HG03108 (cell line): ENCODE results near the gene EIF2B1.

Experiments
- ATAC-seq: cut with Tn5 transposase; IDR thresholded peaks from one replicate; pipeline ENCODE4 v1.9.1; 2021; ENCODE audit warnings: moderate library complexity; ENCODE audit not compliant: unreplicated experiment

Gene EIF2B1

DNA sequence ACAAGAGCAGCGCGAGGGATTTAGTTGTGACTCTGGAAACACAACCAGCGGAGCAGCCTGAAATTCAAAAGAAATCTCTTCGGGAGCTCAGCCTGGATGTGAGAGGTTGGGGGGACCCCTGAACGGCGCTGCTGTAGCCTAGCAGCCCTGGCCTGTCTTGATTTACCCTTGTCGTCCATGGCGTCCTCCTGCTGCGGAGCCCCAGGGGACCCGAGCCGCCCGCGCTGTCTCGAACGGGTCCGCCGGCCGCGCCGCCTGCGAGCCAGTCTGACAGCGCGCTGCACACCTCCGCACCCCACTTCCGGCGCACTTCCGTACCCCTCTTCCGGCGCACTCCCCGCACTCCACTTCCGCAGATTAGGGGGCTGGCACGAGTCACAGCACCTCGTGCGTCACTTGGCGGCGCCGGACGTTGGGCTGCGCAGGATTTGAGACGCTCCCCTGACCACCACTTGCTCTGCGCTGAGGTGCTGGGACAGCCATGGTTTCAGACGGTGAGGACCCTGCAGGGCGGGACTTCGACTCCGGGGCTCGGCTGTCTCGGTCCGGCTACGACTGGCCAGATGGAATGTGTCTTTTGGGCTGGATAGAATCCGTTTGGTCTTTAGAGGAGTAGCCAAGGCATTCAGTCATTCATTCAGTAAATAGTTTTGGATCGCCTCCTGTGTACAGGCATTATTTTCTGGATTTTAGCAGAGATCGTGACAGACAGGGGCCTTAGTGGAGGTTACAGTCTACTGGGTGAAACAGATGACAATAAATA, at the start of gene EIF2B1, which contains the start of gene GTF2H3:
Gene EIF2B1 (minus strand): TSS at position 308 of the 763 bp plus-strand sequence. CDS start 129 bp downstream, at position 179.
Gene GTF2H3 (plus strand): TSS at position 451 of the 763 bp plus-strand sequence. CDS start 31 bp downstream, at position 482.
- peak; percentile 97 for ATAC-seq

DNA sequence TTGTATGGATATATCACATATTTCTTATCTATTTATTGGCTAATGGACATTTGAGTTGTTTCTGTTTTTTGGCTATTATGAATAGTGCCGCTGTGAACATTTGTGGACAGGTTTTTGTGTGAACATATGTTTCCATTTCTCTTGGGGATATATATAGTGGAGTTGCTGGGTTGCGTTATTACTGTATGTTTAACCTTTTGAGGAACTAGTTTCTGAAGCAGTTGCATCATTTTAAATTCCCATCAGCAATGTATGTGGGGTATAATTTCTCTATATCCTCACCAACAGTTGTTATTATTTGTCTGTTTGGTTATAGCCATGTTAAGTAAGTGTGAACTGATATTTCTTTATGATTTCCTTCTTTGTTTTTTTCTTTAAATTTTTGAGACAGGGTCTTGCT, 48.1 kb upstream of the EIF2B1 start:
- ATAC-seq, result no peak

DNA sequence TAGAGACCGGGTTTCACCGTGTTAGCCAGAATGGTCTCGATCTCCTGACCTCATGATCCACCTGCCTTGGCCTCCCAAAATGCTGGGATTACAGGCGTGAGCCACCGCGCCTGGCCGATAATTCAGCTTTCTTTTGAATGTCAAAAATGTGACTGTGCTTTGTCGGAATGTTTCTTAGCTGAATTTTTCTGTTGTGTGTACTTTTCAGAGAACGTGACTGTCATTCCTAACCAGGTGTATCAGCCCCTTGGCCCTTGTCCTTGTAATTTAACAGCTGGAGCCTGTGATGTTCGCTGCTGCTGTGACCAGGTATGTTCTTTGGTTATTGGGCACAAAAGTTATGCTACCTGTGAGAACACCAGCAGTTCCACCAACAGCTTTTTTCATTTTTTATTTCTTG, 45.5 kb upstream of the EIF2B1 start:
- no peak for ATAC-seq

DNA sequence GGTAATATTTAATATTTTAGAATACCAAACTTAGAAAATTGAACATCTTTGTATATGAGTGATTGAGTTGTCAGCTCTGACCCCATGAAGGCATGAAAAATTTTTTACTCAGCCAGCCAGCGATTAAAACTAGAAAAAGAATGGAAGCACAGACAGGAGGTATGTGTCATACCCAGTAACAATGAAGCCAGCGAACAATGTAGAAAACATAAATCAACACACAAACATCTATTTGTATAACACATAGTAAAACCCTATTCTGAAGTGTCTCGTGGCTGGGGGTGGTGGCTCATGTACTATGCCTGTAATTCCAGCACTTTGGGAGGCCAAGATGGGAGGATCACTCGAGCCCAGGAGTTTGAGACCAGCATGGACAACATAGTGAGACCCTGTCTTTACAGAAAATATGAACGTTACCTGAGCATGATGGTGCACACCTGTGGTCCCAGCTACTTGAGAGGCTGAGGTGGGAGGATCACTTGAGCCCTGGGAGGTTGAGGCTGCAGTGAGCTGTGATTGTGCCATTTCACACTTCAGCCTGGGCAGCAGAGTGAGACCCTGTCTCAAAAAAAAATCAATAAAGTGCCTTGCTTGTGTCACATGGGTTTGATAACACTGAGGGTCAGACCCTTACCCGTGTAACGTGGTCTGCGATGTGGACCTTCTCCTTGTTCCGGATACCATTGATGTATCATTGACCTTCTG, 43.3 kb upstream of the EIF2B1 start:
- ATAC-seq, result no peak

DNA sequence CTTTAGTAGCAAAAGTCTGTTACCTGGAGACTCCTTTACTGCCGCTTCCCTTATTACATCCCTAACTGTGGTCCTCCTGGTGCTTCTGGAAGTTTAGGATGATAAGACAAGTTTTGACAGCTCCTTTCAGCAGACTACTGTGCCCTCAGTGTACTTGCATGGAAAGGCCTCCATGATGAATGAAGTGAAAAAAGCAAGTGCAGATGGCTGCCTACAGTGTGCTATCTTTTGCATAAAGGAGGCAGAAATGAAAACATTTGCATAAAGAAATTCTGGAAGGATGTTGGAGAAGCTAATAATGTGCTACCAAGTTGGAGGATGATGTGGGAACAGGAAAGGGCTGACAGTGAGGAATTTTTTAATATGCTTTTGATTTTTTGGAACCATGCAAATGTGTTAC, 42.0 kb upstream of the EIF2B1 start:
- ATAC-seq, result no peak

DNA sequence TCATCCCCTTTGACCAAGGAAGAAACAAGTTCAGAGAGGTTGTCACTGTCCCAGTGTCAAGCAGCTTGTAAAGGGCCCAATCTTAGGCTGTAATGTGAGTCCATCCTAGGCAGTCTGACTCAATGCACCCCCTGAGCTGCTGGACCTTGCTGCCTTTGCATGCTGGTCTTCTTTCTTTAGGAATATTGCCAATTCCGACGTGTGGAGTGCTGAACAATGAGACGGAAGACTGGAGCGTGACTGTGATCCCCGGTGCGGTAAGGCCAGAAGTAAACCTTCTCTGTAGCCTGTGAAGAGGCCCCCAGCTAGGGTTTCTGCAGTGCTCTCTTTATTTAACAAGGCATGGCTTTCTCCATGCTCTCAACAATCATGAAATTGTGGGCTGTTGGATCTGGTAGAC, 38.4 kb upstream of the EIF2B1 start:
- ATAC-seq, result no peak

DNA sequence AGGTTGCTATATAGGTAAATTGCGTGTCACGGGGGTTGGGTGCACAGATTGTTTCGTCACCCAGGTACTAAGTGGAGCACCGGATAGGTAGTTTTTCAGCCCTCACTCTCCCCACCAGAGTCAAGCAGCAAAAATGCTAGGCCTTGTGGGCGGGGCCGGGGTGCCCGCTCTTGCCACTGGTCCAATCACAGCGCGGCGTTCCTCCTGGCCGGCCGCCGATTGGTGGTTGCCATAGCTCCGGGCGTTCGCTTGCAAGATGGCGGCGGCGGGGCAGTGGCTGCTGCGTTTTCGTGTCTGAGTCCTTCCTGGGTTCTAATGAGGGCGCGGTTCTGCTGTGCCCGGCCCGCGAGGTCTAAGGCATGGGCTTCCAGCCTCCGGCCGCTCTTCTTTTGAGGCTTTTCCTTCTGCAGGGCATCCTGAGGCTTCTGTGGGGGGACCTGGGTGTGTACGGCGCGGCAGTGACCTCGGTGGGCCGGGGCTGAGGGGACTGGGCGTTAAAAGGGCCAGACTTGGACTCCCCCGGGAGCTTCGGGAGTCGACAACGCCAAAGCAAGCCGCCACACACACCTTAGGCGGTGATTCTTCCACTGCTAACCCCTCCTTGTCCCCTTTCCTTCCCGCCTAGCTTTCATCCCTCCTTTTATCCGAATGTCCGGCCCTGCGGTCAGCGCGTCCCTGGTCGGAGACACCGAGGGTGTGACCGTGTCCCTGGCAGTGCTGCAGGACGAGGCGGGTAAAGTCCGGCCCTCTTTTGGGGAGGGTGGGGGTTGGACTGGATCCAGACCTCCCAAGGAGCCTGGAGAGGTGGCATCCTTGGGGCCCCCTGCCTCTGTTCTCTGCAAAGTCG, 37.6 kb upstream of the EIF2B1 start, which contains the start of gene TCTN2:
Gene TCTN2 (plus strand): TSS at position 232 of the 847 bp plus-strand sequence. CDS start 128 bp downstream, at position 360.
- ATAC-seq, result peak; percentile 97

DNA sequence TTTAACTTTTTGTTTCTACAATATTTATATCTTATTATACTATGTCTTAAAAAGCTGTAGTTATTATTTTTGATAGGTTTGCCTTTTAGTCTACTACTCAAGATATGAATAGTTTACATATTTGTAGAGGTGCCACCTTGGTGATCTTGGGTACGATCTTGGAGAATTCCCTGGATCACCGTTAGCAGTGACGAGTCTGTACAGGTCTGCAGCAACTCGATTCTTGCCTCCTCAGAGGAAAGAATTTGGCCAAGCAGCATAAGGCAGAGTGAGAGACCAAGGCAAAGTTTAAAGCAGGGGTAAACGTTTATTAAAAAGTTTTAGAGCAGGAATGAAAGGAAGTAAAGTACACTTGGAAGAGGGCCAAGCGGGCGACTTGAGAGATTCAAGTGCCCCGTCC, 34.3 kb upstream of the EIF2B1 start:
- no peak for ATAC-seq

DNA sequence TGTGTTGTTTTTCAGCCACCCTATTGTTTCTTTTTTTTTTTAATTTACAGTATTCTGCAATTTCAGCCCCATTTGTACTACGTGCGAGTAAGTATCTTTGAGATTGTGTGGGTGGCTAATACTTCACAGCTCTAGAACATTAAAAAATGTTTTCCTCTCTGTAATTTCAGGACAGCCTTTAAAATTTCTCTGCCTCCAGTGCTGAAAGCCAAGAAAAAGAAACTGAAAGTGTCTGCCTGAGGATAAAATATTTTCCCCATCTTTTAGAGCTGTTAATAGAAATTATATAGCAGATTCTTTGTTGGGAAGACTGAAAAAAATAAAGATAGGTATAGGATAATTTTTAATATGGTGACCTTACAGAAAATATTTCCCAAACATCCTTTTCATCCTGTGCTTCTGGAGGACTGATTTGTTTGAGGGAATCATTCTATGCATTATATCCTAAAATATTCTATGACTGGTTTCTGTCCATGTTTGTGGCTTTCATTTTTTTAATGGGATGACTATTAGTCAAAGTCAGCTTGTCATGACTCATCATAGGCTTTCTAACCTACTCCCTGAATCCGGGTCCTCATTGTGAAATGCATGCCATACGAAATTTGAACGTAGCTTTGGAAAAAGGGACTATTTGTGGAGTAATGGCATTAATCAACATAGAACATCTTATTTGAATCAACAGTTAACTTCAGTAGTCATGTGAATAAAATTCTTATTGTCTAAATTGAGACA, 26.7 kb upstream of the EIF2B1 start:
- ATAC-seq, result no peak

DNA sequence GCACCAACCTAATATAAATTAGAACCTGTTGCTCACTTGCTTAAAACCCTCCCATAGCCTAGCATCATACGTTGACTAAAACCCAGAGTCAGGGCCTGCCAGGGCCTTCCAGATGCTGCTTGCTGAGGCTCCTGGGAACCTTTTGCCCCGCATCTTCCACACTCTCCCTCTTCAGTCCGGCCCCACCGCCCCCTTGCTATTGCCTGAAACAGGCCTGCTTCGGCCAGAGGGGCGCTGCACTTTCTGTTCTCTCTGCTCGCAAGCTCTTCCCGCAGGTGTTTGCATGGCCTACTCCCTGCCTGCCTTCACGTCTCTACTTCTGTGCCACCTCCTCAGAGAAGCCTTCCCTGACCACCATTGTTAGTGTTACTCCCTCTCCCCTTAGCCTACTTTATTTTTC, 23.7 kb upstream of the EIF2B1 start:
- no peak for ATAC-seq

DNA sequence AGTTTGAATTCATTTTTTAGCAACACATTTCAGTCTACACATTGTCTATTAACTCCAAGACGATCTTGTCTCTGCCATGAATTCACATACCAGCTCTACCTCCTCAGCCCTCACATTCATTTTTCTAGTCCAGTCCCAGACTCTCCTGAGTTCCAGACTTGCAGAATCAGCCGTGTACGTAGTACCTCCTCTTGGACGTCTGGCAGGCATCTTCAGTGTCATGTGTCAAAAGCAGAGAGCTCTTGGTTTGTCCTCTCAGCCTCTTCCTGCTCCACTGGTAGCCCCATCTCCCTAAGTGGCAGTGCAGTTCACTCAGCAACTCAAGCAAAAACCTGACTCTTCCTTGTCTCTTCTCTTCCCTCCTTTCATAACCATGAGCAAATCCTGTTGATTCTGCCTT, 22.9 kb upstream of the EIF2B1 start:
- no peak for ATAC-seq

DNA sequence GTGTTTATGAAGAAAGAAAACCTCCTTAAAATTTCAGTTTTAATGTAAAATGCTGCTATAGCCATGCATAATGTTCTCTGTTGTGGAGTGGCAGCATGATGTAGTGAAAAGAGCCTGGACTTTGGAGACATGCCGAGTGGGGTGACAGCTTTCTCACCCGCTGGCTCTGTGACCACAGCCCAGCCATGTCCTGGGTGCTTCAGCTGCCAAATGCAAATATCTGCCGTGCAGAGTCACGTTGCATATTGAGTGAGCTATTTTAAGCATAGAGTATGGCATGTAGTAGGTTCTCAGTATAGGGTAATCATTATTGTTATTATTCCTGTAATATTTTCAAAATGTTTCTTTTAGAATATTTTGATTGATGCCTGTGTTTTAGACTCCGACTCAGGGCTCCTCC, 21.9 kb upstream of the EIF2B1 start:
- ATAC-seq, result peak; percentile 93

DNA sequence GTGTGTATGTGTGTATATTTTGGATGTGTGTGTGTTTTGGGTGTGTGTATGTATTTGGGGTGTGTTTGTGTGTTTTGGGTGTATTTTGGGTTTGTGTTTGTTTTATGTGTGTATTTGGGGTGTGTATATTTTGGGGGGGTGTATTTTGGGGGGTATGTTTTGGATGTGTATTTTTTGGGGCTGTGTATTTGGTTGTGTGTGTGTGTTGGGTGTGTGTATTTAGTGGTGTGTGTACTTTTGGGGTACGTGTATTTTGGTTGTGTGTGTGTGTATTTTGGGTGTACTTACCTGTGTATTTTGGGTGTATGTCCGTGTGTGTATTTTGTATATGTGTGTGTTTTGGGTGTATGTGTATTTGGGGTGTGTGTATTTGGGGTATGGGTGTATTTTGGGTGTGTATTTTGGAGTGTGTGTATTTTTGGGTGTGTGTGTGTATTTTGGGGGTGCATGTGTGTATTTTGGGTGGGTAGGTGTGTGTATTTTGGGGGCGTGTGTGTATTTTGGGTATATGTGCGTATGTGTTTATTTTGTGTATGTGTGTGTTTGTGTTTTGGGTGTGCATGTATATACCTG, 20.7 kb upstream of the EIF2B1 start:
- ATAC-seq, result no peak

DNA sequence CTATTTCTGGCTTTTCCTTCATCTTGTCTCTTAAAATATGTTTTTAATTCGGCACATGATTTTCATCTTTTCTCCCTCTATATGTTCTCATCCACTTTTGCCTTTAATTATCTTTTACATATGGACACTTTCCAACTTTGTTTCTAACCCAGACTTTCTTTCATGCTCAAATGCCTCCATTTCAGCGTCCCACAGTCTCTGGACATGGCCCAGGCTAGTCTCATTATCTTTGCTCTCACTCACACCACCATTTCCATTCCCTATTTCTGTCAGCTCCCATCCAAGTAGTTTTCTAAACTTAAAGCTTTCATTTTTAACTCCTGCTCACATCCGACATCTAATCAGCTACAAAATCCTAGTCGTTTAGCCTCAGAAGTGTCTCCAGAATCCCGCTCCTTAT, 14.9 kb upstream of the EIF2B1 start:
- no peak for ATAC-seq

DNA sequence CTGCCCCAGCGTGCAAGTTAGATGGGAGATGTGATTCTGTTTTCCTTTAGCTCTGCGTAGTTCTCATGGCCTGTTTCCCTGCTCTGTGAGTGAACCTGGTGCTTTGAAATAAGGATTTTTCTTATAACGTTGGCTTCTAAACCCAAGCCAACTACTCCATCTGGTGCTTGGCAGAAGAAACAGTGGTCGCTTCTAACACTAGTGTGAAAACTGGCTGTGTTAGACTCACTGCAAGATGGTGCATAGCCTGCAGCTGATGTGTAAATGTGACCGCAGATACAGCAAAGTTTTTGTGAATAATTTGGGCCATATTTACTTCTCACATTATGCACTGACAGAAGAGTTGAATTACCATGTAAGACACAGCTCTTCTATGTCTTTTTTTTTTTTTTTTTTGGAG, 12.4 kb upstream of the EIF2B1 start:
- ATAC-seq, result no peak

DNA sequence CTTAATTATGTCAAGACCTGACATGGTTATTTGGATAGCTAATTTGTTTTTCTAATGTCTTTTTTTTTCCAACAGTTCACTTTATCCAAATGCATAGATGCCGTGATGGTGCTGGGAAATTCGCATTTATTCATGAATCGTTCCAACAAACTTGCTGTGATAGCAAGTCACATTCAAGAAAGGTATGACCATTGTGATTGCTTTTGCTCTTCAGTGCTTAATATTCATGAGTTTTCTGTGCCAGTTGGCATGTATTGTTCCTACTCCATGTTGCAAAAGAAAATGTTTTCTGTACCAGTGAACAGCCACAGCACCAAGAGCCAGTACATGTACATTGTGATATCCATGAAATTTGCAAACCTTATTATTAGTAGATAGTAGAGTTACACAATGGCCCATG, 11.9 kb upstream of the EIF2B1 start:
- ATAC-seq, result no peak

DNA sequence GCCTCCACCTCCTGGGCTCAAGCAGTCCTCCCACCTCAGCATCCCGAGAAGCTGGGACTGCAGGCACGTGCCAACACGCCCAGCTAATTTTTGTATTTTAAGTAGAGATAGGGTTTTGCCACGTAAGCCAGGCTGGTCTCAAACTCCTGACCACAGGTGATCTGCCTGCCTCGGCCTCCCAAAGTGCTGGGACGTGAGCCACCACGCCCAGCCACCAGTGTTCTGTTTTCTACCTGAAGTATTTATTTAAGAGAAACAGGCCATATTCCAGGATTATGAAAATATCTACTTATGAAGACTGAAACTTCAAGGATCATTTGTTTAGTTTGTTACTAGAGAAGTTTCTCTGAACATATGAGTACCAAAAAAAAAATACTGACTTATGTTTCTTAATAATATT, 10.4 kb upstream of the EIF2B1 start:
- ATAC-seq, result no peak

DNA sequence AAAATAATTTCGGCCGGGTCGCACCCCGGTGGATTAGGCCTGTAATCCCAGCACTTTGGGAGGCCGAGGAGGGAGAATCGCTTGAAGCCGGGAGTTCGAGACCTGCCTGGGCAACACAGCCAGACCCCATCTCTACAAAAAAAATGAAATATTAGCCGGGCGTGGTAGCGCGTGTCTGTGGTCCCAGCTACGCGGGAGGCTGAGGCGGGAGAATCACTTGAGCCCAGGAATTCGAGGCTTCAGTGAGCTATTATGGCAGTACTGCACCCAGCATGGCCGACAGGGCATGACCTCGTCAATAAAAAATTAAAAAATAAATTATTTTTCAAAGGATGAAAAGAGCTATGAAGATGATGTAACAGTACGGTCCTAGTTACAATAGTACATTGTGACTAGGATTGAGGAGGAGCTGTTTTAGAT, 666 bp upstream of the EIF2B1 start:
- ATAC-seq, result no peak

DNA sequence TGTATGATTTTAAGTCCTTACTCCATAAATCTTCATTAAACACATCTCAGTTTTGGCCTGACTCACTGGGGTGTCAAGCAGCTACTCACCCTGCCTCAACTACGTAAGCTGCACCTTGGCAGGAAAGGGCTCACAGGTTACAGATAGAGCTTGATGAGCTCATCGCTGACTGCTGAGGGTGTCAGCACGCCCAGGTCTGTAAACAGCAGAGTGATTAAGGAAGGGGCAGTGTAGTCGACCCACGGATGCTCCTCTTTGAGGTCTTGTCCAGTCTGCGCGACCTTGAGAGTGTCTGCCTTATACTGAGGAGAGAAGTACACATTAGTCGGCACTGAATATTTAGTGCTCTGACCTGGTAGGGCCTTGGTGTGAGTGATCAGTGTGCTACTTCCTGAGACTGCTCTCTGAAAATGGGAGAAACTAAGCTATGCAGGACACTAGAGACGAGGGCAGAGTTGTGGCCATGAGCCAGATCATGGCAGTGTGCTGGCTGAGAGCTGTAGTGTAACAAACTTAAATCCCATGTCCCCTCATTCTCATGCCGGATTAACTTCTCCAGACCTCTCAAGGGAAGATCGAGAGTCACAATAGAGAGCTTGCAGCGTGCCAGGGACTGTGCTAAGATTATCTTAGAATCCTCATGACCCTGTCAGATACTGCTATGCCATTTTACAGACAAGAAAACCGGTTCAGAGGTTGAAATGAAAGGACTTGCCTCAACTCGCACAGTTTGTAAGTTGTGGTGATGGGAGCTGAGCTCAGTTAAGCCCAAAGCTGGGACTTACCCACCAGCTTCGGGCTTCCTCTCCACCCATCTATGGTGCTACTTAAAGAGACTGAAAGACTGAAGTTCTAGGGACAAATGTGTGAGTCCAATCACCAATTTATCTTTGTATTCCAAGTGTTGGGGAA, 11.6 kb downstream of the EIF2B1 start:
- no peak for ATAC-seq
